SKM-1 (cell line): ENCODE data around the gene PALM.

ENCODE experiments used
- DNase-seq: peaks from one replicate; lab custom pipeline; 2025; ENCODE audit not compliant: unreplicated experiment; lab: John Stamatoyannopoulos, UW

The PALM gene

GRCh38 chr19:750640-751423 is 42.1 kb downstream of the PALM start, which contains the start of gene MISP:
Gene MISP, plus strand, starts transcription at chr19:751112. Its CDS starts 5,835 bp downstream, at chr19:756947.
- no peak for DNase-seq

- DNase-seq: no peak
These were observed 43.0 kb downstream of the PALM start for GRCh38 chr19:751501-752341.

- no peak for DNase-seq
These were observed 44.1 kb downstream of the PALM start for GRCh38 chr19:752652-753517.

GRCh38 chr19:754530-754929 is 45.8 kb downstream of the PALM start:
- no peak for DNase-seq

- DNase-seq: no peak
These were observed 46.3 kb downstream of the PALM start for GRCh38 chr19:755063-755462.

- no peak for DNase-seq
These were observed 47.5 kb downstream of the PALM start for GRCh38 chr19:756236-756635.

- no peak for DNase-seq
These were observed 48.3 kb downstream of the PALM start for GRCh38 chr19:756821-757688.

- DNase-seq: no peak
These were observed 49.3 kb downstream of the PALM start for GRCh38 chr19:757811-758668.

- DNase-seq: no peak
These were observed 54.4 kb downstream of the PALM start for GRCh38 chr19:763181-763580.

GRCh38 chr19:763869-764268 is 55.1 kb downstream of the PALM start:
- DNase-seq: no peak

GRCh38 chr19:764301-764700 is 55.6 kb downstream of the PALM start:
- no peak for DNase-seq

- DNase-seq: no peak
These were observed 56.5 kb downstream of the PALM start for GRCh38 chr19:765179-765738.

GRCh38 chr19:768424-768823 is 59.7 kb downstream of the PALM start:
- DNase-seq: no peak

GRCh38 chr19:769616-770015 is 60.9 kb downstream of the PALM start:
- no peak for DNase-seq

GRCh38 chr19:771332-771785 is 62.6 kb downstream of the PALM start:
- peak; percentile 50 for DNase-seq

- DNase-seq: no peak
These were observed 63.3 kb downstream of the PALM start for GRCh38 chr19:772063-772462.

- no peak for DNase-seq
These were observed 64.1 kb downstream of the PALM start for GRCh38 chr19:772730-773436.

GRCh38 chr19:776549-776948 is 67.8 kb downstream of the PALM start:
- DNase-seq: no peak
